Glutamatergic neuron (in vitro differentiated cells): ENCODE measurements around the gene OR10H1. TPM values are rescaled to one million over a fixed set of nuclear protein-coding genes. Genes with fewer than 3 reads are reported as not detected.
"Not testable (repeated sequence)": the region's sequence is repeated elsewhere in the genome, so short reads cannot be mapped to it uniquely, and the experiment has no call there.

Experiments
- DNase-seq: peaks from one replicate; pipeline ENCODE4 v3.0.0; 2022
- H3K27ac Mint-ChIP-seq: one replicate; pipeline ENCODE4 v1.8.0; 2020; ENCODE audit warnings: mild to moderate bottlenecking, mixed read lengths, inconsistent platforms; ENCODE audit not compliant: unreplicated experiment
- H3K27me3 Mint-ChIP-seq: one replicate; pipeline ENCODE4 v1.8.0; 2020; ENCODE audit warnings: mild to moderate bottlenecking, moderate library complexity, mixed read lengths, inconsistent platforms; ENCODE audit not compliant: unreplicated experiment
- H3K36me3 Mint-ChIP-seq: one replicate; pipeline ENCODE4 v1.8.0; 2020; ENCODE audit warnings: mild to moderate bottlenecking, mixed read lengths, inconsistent platforms; ENCODE audit not compliant: unreplicated experiment
- H3K4me1 Mint-ChIP-seq: one replicate; pipeline ENCODE4 v1.8.0; 2020; ENCODE audit warnings: mild to moderate bottlenecking, low read depth, mixed read lengths, inconsistent platforms; ENCODE audit not compliant: unreplicated experiment
- H3K4me3 Mint-ChIP-seq: one replicate; pipeline ENCODE4 v1.8.0; 2020; ENCODE audit warnings: mild to moderate bottlenecking, mixed read lengths, inconsistent platforms; ENCODE audit not compliant: unreplicated experiment
- H3K9me3 Mint-ChIP-seq: one replicate; pipeline ENCODE4 v1.8.0; 2020; ENCODE audit warnings: mild to moderate bottlenecking, moderate library complexity, mixed read lengths, inconsistent platforms; ENCODE audit not compliant: unreplicated experiment
- total RNA-seq: library from RNA; stranded (reverse); fragmentation: NEBNext Ultra II Directional; extraction: Animal tissue kit (Norgen Biotek cat#: 25700); gene quantifications from one replicate; pipeline ENCODE4 v1.2.1, GENCODE V29; 2021; ENCODE audit not compliant: unreplicated experiment
- TF ChIP-seq, protein P1 (sequence below): fragments of 200-600 bp; sonication (generic); IDR thresholded peaks from one replicate; pipeline ENCODE4 v1.5.0; 2021; ENCODE audit not compliant: partially characterized antibody, unreplicated experiment

OR10H1 gene
- total RNA-seq, 1 donor from 2014 or later = not detected

DNA sequence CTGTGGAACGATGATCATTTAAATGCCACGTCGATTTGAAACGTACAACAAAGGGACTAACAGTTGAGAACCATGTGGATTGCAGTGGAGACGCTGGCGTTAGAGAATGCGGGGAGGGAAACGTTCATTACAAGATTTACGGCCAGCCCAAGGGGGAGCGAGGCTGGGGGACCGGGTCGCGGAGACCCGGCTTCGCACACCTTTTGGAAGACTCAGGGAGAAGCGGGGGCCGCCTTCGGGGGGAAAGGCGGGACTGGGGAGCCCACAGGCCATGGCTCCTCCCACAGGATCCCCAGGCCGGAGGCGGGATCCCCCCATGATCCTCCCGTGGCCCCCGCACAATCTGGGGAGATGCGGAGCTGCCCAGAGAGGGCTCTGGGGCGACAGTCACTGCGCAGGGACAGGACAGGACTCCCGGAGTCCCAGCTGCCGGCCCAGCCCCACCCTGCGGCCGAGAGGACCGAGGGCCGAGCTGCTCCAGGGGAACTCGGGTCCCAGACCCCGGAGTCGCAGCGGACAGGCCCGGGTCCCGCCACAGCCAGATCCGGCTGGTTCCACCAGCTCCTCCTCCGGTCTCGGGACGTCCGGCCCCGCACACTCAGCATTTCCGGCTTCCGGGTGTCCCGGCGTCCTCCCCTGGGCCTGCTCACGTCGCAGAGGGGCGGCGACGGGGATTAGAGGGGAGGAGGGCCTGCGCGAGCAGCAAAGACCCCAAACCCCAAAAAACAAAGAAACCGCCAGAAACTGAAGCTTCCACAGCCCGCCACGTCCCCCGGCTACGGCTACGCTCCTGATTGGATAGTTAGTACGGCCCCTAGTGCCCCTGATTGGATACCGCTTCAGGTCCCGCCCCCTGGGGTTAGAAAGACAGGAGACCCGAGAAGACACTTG, 21.1 kb upstream of the OR10H1 start:
- no peaks in the 10 kb centered on the region for H3K36me3 Mint-ChIP-seq
- peak overlapping the region; percentile 86 for H3K27ac Mint-ChIP-seq
- H3K9me3 Mint-ChIP-seq = peaks cover 6% of the 10 kb centered on the region
- no peaks in the 10 kb centered on the region for H3K27me3 Mint-ChIP-seq
- peaks cover 3% of the 10 kb centered on the region for H3K4me1 Mint-ChIP-seq
- DNase-seq = peak; percentile 81
- peak overlapping the region; percentile 82 for H3K4me3 Mint-ChIP-seq
- TF ChIP-seq, protein P1, sequence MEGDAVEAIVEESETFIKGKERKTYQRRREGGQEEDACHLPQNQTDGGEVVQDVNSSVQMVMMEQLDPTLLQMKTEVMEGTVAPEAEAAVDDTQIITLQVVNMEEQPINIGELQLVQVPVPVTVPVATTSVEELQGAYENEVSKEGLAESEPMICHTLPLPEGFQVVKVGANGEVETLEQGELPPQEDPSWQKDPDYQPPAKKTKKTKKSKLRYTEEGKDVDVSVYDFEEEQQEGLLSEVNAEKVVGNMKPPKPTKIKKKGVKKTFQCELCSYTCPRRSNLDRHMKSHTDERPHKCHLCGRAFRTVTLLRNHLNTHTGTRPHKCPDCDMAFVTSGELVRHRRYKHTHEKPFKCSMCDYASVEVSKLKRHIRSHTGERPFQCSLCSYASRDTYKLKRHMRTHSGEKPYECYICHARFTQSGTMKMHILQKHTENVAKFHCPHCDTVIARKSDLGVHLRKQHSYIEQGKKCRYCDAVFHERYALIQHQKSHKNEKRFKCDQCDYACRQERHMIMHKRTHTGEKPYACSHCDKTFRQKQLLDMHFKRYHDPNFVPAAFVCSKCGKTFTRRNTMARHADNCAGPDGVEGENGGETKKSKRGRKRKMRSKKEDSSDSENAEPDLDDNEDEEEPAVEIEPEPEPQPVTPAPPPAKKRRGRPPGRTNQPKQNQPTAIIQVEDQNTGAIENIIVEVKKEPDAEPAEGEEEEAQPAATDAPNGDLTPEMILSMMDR = no peak

DNA sequence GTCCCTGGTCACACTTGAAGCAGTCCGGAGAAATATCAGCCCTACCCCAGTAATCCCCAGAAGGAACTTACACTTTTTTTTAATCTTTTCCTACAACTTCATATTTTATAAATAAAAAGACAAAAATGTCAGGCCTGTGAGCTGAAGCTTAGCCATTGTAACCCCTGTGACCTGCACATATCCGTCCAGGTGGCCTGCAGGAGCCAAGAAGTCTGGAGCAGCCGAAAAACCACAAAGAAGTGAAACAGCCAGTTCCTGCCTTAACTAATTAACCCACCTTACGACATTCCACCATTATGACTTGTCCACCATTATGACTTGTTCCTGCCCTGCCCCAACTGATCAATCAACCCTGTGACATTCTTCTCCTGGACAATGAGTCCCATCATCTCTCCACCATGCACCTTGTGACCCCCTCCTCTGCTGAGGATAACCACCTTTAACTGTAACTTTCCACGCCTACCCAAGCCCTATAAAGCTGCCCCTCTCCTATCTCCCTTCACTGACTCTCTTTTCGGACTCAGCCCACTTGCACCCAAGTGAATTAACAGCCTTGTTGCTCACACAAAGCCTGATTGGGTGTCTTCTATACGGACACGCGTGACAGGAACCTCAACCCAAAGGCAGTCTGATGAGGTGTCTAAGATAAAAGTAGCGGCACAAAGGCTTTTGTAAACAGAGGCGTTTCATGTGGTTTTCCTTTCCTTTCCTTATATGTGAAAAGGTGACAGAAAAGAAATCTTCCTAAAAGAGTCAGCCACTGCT, 20.3 kb upstream of the OR10H1 start:
- H3K36me3 Mint-ChIP-seq = not testable (repeated sequence)

GRCh38 chr19:15834232-15834631, 18.8 kb upstream of the OR10H1 start:
- not testable (repeated sequence) for H3K9me3 Mint-ChIP-seq, H3K27me3 Mint-ChIP-seq, DNase-seq, H3K4me1 Mint-ChIP-seq, H3K4me3 Mint-ChIP-seq, H3K36me3 Mint-ChIP-seq, H3K27ac Mint-ChIP-seq

More for the DNA sequence above, 20.3 kb upstream of the OR10H1 start:
- Mint-ChIP-seq H3K4me3 (peak overlapping the region; percentile 82), H3K27ac (peak overlapping the region; percentile 86)
- not testable (repeated sequence) for DNase-seq, H3K9me3 Mint-ChIP-seq, H3K4me1 Mint-ChIP-seq, H3K27me3 Mint-ChIP-seq

GRCh38 chr19:15831626-15832025, 16.2 kb upstream of the OR10H1 start:
- no peak for DNase-seq
- H3K4me3 Mint-ChIP-seq = no peak overlapping the region
- H3K4me1 Mint-ChIP-seq = peaks cover 3% of the 10 kb centered on the region
- TF ChIP-seq, protein P1 = no peak
- H3K36me3 Mint-ChIP-seq = peaks cover 8% of the 10 kb centered on the region
- no peak overlapping the region for H3K27ac Mint-ChIP-seq
- peaks cover 9% of the 10 kb centered on the region for H3K9me3 Mint-ChIP-seq
- H3K27me3 Mint-ChIP-seq = peaks cover 4% of the 10 kb centered on the region

- Mint-ChIP-seq H3K36me3 (peaks cover 8% of the 10 kb centered on the region), H3K4me1 (no peaks in the 10 kb centered on the region), H3K27me3 (peaks cover 4% of the 10 kb centered on the region), H3K4me3 (no peak overlapping the region), H3K27ac (no peak overlapping the region), H3K9me3 (peaks cover 3% of the 10 kb centered on the region)
- TF ChIP-seq, protein P1 = no peak
- DNase-seq = no peak
These were observed 14.3 kb upstream of the OR10H1 start for GRCh38 chr19:15829786-15830185.
